HG03108 (cell line): ENCODE results near the gene ZFP30.
"Not testable (repeated sequence)": the region's sequence is repeated elsewhere in the genome, so short reads cannot be mapped to it uniquely, and the experiment has no call there.

Experiments
- ATAC-seq: cut with Tn5 transposase; IDR thresholded peaks from one replicate; pipeline ENCODE4 v1.9.1; 2021; ENCODE audit warnings: moderate library complexity; ENCODE audit not compliant: unreplicated experiment

The ZFP30 gene

DNA sequence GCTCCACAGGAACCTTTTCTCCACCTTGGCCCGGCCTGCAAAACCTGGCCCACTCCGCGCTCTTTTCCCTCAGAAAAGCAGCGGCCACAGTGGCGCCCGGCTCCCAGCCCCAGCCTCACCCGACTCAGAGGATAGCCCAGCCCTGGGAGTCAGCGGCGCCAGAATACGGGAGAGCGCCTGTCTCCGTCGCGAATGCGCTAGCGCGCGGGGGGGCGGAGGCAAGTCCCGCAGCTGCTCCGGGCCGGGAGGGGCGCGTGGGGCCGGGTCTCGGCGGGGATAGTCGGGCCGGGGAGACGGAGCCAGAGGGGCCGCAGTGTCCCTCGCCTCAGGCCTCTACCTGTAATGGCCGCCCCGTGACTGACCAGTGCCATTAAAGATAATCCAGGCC, at the start of gene ZFP30:
Gene ZFP30, minus strand, starts transcription at position 165 of the 388 bp plus-strand sequence. CDS start 7,643 bp downstream, outside the sequence.
- peak; percentile 55 for ATAC-seq

- ATAC-seq = no peak
Measured at GRCh38 chr19:37699057-37699456, 43.8 kb upstream of the ZFP30 start.

- no peak for ATAC-seq
Measured at GRCh38 chr19:37698216-37698615, 43.0 kb upstream of the ZFP30 start.

- no peak for ATAC-seq
Measured at GRCh38 chr19:37695144-37695899, 40.1 kb upstream of the ZFP30 start.

- no peak for ATAC-seq
Measured at GRCh38 chr19:37692956-37693620, 37.8 kb upstream of the ZFP30 start.

- no peak for ATAC-seq
Measured at GRCh38 chr19:37691881-37692504, 36.7 kb upstream of the ZFP30 start.

DNA sequence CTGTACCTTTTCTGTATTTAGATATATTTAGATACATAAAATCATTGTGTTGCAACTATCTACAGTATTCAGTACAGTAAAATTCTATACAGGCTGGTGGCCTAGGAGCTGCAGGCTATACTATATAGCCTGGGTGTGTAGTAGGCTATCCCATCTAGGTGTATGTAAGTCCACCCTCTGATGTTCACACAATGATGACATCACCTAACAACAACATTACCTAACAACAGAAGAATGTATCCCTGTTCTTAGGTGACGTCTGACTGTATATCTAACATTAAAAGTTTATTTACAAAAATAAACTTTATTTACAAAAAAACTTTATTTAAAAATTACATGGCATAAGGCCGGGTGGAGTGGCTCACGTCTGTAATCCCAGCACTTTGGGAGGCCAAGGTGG, 28.3 kb upstream of the ZFP30 start:
- no peak for ATAC-seq

GRCh38 chr19:37669450-37669914, 14.2 kb upstream of the ZFP30 start:
- no peak for ATAC-seq

DNA sequence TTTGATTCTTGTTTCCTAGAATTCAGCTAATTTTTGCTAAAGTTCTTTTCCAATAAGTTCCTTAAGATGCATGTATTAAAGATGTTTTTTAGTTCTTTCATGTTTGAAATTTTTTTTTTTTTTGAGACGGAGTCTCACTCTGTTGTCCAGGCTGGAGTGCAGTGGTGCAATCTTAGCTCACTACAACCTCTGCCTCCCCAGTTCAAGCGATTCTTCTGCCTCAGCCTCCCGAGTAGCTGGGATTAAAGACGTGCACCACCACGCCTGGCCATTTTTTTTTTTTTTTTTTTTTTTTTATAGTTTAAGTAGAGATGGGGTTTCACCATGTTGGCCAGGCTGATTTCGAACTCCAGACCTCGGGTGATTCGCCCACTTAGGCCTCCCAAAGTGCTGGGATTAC, 1.9 kb upstream of the ZFP30 start:
- not testable (repeated sequence) for ATAC-seq

DNA sequence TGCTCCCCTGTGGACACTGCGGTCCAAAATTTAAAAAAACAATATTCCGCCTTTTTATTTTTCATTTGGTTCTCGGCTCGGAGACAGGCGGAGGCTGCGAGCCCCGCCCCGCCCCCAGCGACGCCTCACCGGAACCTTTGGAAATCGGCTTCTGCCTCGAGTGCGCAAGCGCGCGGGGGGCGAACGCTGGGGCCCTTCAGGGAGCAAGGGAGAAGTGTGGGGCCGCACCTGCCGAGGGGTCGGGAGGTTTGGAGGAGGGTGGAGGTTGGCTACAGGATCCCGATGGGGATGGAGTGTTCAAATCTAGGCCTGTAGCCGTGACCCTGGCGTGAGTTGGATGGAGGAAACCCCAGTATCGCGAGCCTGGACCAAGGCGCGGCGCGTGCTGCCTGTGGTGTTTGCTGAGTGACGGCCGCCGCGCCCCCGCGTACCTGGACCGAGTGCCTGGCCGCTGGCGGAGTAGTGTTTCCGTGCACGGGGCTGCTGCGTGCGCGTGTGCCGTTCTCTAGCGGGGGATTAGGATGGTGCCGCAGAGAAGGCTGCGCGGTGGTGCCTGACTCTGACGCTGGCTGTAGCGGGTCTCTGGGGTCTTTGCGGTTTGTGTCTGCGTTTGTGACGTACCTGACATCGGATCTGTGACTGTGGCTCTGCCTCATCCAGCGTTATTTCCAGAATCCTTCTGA, 565 bp upstream of the ZFP30 start:
- ATAC-seq = peak; percentile 62

DNA sequence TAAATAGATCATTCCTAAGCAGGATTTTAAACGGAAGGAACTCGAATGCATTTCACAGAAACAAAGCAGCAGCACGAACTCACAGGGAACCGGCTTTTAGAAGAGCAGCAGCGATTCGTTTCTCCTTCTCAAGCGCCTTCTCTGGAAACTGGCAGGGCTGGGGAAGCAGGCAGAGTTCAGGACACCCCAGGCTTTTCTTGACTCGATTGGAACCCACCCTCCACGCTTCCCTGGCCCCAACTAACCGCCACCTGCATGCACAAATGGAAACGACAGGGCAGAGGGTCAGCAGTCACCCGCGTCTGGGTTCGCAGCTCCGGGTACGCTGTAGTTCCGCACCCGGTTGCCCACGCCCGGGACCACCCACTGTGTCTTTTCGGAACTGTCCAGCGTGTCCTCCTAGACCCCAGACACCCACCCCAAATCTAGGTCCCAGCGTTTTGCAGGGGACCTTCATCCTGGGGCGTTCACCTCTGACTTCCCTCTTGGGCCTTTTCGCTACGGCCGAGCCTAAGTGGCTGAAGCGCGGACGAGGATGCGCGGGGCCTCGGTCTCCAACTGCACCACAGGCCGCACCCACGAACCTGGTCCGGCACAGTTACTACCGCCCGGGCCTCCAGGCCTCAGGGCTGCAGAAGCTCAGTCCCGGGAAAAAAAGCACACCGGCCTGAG, 500 bp downstream of the ZFP30 start:
- peak; percentile 23 for ATAC-seq

DNA sequence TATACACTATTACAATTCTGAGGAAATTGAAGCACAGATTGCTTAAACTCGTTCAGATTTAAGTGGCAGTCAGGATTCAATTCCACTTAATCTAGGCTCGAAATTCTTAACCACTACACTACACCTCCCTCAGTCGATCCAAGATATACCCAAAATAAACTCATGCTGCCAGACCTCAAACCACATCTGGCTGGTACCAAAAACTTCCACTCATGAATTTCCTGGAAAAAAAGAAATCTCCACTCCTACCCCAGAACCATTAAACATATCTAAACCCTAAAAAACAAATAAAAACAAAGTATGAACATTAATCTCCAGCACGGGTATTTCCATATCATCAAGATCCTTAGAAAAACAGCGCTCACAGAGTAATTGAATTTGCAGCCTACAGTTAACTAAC, 1.1 kb downstream of the ZFP30 start:
- no peak for ATAC-seq

DNA sequence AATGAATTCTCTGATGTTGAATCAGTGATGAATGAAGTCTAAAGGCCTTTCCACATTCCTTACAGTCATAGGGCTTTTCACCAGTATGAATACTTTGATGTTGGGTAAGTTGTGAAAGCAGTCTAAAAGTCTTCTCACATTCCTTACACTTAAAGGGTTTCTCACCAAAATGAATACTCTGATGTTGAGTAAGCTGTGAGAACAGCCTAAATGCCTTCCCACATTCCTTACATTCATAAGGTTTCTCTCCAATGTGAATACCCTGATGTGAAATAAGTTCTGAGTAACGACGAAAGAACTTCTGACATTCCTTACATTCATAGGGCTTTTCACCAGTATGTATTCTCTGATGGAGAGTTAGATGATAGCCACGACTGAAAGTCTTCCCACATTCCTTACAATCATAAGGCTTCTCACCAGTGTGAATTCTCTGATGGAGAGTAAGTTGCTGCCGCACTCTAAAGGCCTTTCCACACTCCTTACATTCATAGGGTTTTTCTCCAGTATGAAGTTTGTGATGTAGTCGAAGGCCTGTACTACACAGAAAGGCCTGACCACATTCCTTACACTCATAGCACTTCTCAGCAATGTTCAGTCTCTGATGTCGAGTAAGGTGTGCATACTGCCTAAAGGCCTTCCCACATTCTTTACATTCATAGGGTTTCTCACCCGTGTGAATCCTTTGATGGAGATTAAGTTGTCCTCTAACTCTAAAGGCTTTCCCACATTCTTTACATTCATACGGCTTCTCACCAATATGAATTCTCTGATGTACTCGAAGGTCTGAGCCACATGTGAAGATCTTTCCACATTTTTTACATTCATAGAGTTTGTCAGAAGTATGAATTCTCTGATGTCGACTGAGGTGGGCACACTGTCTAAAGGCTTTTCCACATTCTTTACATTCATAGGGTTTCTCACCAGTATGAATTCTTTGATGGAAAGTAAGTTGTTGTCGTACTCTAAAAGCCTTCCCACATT, 19.9 kb downstream of the ZFP30 start:
- ATAC-seq = no peak

DNA sequence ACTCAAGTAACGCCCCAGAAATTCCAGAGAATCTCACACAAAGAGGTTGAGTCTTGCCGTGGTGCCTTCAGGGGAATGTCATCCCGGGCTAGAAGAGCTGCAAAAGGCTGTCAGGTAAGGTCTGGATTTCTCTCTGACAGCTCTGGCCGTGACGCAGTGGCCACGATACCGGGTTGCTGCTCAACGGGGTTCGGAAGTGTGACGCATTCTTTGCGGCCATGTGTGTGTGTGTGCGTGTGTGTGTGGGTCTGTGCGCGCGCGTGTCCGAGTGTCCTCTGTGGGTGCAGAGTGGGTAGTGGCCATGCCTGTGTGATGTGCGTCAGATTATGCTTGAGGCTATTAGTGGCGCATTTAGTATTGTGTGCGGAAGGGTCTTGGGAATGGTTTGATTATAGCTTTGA, 60.3 kb downstream of the ZFP30 start:
- ATAC-seq = peak; percentile 23

DNA sequence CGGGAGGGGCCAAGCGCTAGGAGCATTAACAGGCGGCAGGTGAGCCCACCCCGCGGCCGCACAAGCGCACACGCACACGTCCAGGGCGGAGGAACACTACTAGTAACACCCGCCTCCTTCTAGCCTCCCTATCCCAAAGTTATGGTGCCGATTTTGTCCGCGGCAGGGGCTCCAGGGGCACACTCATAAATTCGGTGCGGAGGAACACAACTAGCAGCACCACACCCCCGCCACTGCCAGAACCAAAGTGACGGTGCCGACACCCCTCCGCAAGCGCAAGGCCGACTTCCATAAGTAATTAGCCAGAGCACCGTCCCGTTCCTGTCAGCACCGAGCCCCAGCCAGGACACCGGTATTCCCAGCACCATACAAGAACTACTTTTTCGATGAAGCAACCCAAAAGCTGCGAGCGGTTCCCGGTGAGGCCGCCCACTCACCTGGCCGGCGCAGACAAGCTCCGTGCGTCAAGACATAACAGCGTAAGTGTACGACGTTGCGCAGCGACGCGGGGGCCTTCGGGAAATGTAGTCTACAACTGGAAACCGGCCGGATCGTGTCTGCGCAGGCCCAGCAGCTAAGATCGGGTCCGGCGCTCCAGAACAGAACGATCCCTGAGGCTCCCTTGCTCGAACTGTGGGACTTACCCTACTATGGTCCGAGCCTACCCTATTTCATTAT, 60.8 kb downstream of the ZFP30 start, which contains the start of the genes ZNF540 and ZNF571:
Gene ZNF540, plus strand, starts transcription at position 573 of the 678 bp plus-strand sequence. CDS start 3,572 bp downstream, outside the sequence.
Gene ZNF571, minus strand, starts transcription at position 489 of the 678 bp plus-strand sequence. CDS start 8,116 bp downstream, outside the sequence.
- peak; percentile 94 for ATAC-seq

GRCh38 chr19:37593996-37594303, 61.3 kb downstream of the ZFP30 start:
- peak; percentile 18 for ATAC-seq

DNA sequence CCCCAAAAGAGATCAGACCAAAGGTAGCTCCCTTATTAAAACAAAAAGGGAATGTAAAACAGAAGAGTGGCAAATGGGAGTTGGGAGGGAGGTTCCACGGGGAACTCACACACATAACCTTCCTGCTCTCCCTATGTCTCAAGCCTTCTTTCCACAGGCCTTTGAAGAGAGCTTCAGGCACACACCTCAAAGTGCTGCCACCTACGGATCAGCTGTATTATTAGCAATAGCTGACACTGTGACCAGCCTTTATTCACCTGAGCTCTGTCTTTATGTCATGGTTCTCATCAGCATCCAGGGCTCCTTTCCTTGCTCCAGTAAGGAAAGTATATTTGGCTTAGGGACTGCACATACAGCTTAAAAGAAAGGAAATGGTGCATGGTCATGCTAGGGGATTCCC, 71.9 kb downstream of the ZFP30 start:
- no peak for ATAC-seq

DNA sequence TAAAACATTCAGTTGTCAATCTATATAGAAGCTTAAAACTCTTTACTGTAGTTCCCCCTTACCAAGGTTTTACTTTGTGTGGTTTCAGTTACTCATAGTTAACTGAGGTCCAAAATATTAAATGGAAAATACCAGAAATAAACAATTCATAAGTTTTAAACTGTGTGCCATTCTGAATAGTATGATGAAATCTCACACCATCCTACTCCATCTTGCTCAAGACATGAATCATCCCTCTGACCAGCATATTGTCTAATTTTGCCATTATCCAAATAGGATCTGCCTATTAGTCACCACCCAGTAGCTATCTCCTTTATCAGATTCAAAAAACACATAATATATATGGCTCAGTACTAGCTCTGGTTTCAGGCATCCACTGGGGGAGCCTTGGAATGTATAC, 83.1 kb downstream of the ZFP30 start:
- no peak for ATAC-seq

DNA sequence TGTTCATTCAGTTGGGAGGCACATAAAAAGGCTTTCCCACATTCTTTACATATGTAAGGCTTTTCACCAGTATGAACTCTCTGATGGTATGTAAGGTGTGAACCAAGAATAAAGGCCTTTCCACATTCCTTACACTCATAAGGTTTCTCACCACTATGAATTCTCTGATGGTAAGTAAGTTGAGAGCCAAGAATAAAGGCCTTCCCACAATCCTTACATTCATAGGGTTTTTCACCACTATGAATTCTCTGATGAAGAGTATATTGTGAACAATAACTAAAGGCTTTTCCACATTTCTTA, 89.9 kb downstream of the ZFP30 start:
- no peak for ATAC-seq
